Neural cell (in vitro differentiated cells): ENCODE data around the gene ATP6AP2. TPM values are rescaled to one million over a fixed set of nuclear protein-coding genes. Genes with fewer than 3 reads are reported as not detected.
"Not testable (repeated sequence)": the region's sequence is repeated elsewhere in the genome, so short reads cannot be mapped to it uniquely, and the experiment has no call there.

ENCODE experiments used
- H2AFZ ChIP-seq: fragments of 200-600, 300-800 bp; sonication (generic), shearing (Covaris generic); 2 replicates; pipeline ENCODE4 v1.6.0; 2014; ENCODE audit warnings: low read depth, mild to moderate bottlenecking, antibody characterized with exemption, low read length, moderate library complexity
- H3F3A ChIP-seq: fragments of 200-600 bp; shearing (Covaris generic); 2 replicates; pipeline ENCODE4 v1.6.1; 2016; ENCODE audit warnings: mild to moderate bottlenecking, moderate library complexity, mixed read lengths, antibody characterized with exemption, low read length; ENCODE audit not compliant: insufficient read depth, poor library complexity, severe bottlenecking
- H3K27ac ChIP-seq: fragments of 200-600, 300-800 bp; sonication (generic), shearing (Covaris generic); 2 replicates; pipeline ENCODE4 v1.5.1; 2014; ENCODE audit warnings: mild to moderate bottlenecking, low read length, moderate library complexity
- H3K27me3 ChIP-seq: fragments of 300-800, 200-600 bp; sonication (generic), shearing (Covaris generic); 2 replicates; pipeline ENCODE4 v1.6.0; 2014; ENCODE audit warnings: mild to moderate bottlenecking, low read depth, low read length, moderate library complexity; ENCODE audit not compliant: insufficient read depth
- H3K36me3 ChIP-seq: fragments of 300-800, 200-600 bp; sonication (generic), shearing (Covaris generic); 2 replicates; pipeline ENCODE4 v1.5.1; 2014; ENCODE audit warnings: mild to moderate bottlenecking, antibody characterized with exemption, low read length, moderate library complexity; ENCODE audit not compliant: insufficient read depth
- H3K4me2 ChIP-seq: fragments of 300-800, 200-600 bp; sonication (generic), shearing (Covaris generic); 2 replicates; pipeline ENCODE4 v1.6.0; 2014; ENCODE audit warnings: mild to moderate bottlenecking, low read length
- H3K4me3 ChIP-seq: fragments of 300-800, 200-600 bp; sonication (generic), shearing (Covaris generic); 2 replicates; pipeline ENCODE4 v1.5.1; 2014; ENCODE audit warnings: mild to moderate bottlenecking, low read length, moderate library complexity
- H3K79me2 ChIP-seq: fragments of 200-600 bp; shearing (Covaris generic); replicated peaks from 2 replicates; pipeline ENCODE4 v1.6.0; 2014; ENCODE audit warnings: mild to moderate bottlenecking, low read length, moderate library complexity; ENCODE audit not compliant: insufficient read depth
- H3K9ac ChIP-seq: fragments of 300-800, 200-600 bp; sonication (generic), shearing (Covaris generic); 2 replicates; pipeline ENCODE4 v1.6.1; 2016; ENCODE audit warnings: mild to moderate bottlenecking, low read length, mixed read lengths
- H3K9me2 ChIP-seq: fragments of 200-600 bp; shearing (Covaris generic); 2 replicates; pipeline ENCODE4 v1.6.1; 2016; ENCODE audit warnings: mild to moderate bottlenecking, low read length, mixed read lengths; ENCODE audit not compliant: insufficient read depth
- H3K9me3 ChIP-seq: fragments of 200-600, 300-800 bp; sonication (generic), shearing (Covaris generic); 2 replicates; pipeline ENCODE4 v1.6.1; 2016; ENCODE audit warnings: mild to moderate bottlenecking, mixed run types, low read length, moderate library complexity, mixed read lengths
- H4K20me1 ChIP-seq: fragments of 200-600 bp; shearing (Covaris generic); 2 replicates; pipeline ENCODE4 v1.6.1; 2016; ENCODE audit warnings: mild to moderate bottlenecking, mixed run types; ENCODE audit not compliant: insufficient read depth
- CTCF ChIP-seq: fragments of 450-650 bp; IDR thresholded peaks from 2 replicates; pipeline ENCODE4 v1.5.1; 2014; ENCODE audit warnings: antibody characterized with exemption, mild to moderate bottlenecking, moderate library complexity; ENCODE audit not compliant: poor library complexity, severe bottlenecking
- EP300 ChIP-seq: fragments of 450-650 bp; conservative IDR thresholded peaks from 2 replicates; pipeline ENCODE4 v1.6.1; 2014; ENCODE audit warnings: antibody characterized with exemption, mild to moderate bottlenecking, moderate library complexity; ENCODE audit not compliant: poor library complexity, severe bottlenecking
- EZH2 ChIP-seq: fragments of 200-600, 300-800 bp; shearing (Covaris generic), sonication (generic); IDR thresholded peaks from 2 replicates; pipeline ENCODE4 v1.6.1; 2014; ENCODE audit warnings: antibody characterized with exemption, low read length, borderline replicate concordance, mild to moderate bottlenecking; ENCODE audit not compliant: insufficient read depth, poor library complexity, severe bottlenecking
- MXI1 ChIP-seq: fragments of 450-650 bp; conservative IDR thresholded peaks from 2 replicates; pipeline ENCODE4 v1.6.1; 2014; ENCODE audit warnings: antibody characterized with exemption, mild to moderate bottlenecking; ENCODE audit not compliant: poor library complexity, severe bottlenecking
- POLR2AphosphoS5 ChIP-seq: IDR thresholded peaks from 2 replicates; pipeline ENCODE4 v1.6.1; 2012
- RAD21 ChIP-seq: fragments of 450-650 bp; conservative IDR thresholded peaks from 2 replicates; pipeline ENCODE4 v1.6.1; 2014; ENCODE audit warnings: antibody characterized with exemption, mild to moderate bottlenecking, moderate library complexity
- REST ChIP-seq: IDR thresholded peaks from 2 replicates; pipeline ENCODE4 v1.6.1; 2012; ENCODE audit warnings: borderline replicate concordance
- SMC3 ChIP-seq: fragments of 450-650 bp; conservative IDR thresholded peaks from 2 replicates; pipeline ENCODE4 v1.6.1; 2014; ENCODE audit warnings: antibody characterized with exemption, mild to moderate bottlenecking, moderate library complexity; ENCODE audit not compliant: poor library complexity
- TAF1 ChIP-seq: IDR thresholded peaks from 2 replicates; pipeline ENCODE4 v1.6.1; 2012; ENCODE audit warnings: low read depth
- polyA plus RNA-seq: library from polyadenylated mRNA; depleted of rRNA; stranded (reverse); fragments of >200 nt; gene quantifications from 2 replicates; pipeline ENCODE4 v1.2.3, GENCODE V29; 2014

Gene ATP6AP2
- polyA plus RNA-seq, 1 donor from 2014 or later = 236 TPM

GRCh38 chrX:40570346-40571093 lies 10.2 kb upstream of the ATP6AP2 start:
- no peaks in the 10 kb centered on the region for H3F3A ChIP-seq
- H3K9me2 ChIP-seq = no peaks in the 10 kb centered on the region
- no peaks in the 10 kb centered on the region for H3K36me3 ChIP-seq
- no peaks in the 10 kb centered on the region for H3K27me3 ChIP-seq
- H3K9me3 ChIP-seq = no peaks in the 10 kb centered on the region
- H3K9ac ChIP-seq = no peak overlapping the region
- no peak overlapping the region for H3K4me2 ChIP-seq
- H2AFZ ChIP-seq = no peak overlapping the region
- no peaks in the 10 kb centered on the region for H3K79me2 ChIP-seq
- no peak overlapping the region for H3K27ac ChIP-seq
- no peaks in the 10 kb centered on the region for H4K20me1 ChIP-seq
- H3K4me3 ChIP-seq = no peak overlapping the region
- TF ChIP-seq REST (no peak), EP300 (no peak), TAF1 (no peak), MXI1 (no peak), EZH2 (no peak), SMC3 (no peak), RAD21 (no peak), POLR2AphosphoS5 (no peak), CTCF (no peak)

- not testable (repeated sequence) for H2AFZ ChIP-seq, H3F3A ChIP-seq, H3K9ac ChIP-seq, H3K4me2 ChIP-seq, H3K9me3 ChIP-seq, H3K79me2 ChIP-seq, H4K20me1 ChIP-seq, H3K27ac ChIP-seq, H3K4me3 ChIP-seq, H3K27me3 ChIP-seq, H3K36me3 ChIP-seq, H3K9me2 ChIP-seq
These were observed 9.6 kb upstream of the ATP6AP2 start for GRCh38 chrX:40571164-40571563.
